Neural progenitor cell (in vitro differentiated cells): ENCODE results near the gene HMBS.

Source experiments
- CTCF ChIP-seq: fragments of 200-600 bp; sonication (generic); IDR thresholded peaks from 2 replicates; pipeline ENCODE4 v1.5.1; 2017; ENCODE audit warnings: antibody characterized with exemption, mild to moderate bottlenecking
- EZH2 ChIP-seq: fragments of 200-600 bp; sonication (generic); IDR thresholded peaks from 2 replicates; pipeline ENCODE4 v1.6.1; 2017; ENCODE audit warnings: antibody characterized with exemption, mild to moderate bottlenecking, moderate library complexity

- peak; percentile 53 for TF ChIP-seq CTCF
- no peak for TF ChIP-seq EZH2
Measured at GRCh38 chr11:119065369-119065768, 19.3 kb upstream of the HMBS start.
